GM18861 (cell line): ENCODE results near the gene PAK1.

Source experiments
- ATAC-seq: cut with Tn5 transposase; IDR thresholded peaks from one replicate; pipeline ENCODE4 v1.9.1; 2021; ENCODE audit not compliant: unreplicated experiment

PAK1 gene

DNA sequence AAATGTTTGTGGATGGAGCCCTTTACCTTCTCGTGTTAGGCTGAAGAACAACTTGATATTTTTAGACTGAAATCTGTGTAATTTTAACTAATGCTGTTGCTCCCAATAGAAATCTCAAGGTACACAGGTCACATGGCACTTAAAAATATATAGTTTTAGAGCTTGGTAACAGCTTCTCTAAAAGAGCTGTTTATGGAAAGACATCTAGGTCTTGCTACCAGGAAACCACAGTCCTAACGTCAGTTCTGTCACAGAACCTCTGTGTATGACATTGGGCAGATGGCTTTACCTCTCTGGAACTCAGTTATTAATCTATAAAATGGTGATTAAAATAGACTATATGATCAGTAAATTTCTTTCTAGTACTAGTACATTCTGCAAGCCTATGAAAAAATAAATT is 35.4 kb downstream of the PAK1 start:
- ATAC-seq: peak; percentile 49

DNA sequence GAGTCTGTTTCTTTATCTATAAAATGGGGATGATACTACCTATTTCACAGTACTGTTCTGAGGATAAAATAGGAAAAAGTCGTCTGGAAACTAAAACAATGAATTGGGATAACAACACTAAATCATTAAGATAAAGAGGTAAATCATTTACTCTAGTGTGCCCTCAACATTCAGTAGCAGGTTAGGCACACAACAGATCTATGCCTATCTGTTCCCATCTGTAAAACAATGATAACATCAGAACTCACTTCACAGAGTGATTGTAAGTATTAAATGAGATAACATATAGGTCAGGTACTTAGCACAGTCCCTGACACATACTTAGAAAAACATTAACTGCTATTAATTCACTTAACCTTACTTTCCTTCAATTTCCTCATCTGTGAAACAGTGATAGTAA is 36.9 kb downstream of the PAK1 start:
- no peak for ATAC-seq

DNA sequence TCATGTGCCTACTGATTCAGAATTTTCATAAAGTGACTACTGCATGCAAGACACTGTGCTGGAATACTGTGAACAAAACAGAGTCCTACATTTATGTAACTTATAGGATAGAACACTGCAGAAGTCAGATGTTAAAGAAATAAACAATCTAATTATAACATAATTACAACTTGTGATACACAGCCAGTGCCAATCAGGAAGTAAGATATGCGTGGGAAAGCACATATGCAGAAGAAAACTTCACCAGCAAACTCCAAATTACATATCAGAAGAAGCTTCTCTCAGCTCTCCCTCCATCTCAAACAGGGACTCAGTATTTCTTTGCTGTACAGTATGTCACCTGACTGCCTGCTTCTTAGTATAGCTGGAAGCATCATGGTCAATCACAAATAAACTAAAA is 37.4 kb downstream of the PAK1 start:
- no peak for ATAC-seq

DNA sequence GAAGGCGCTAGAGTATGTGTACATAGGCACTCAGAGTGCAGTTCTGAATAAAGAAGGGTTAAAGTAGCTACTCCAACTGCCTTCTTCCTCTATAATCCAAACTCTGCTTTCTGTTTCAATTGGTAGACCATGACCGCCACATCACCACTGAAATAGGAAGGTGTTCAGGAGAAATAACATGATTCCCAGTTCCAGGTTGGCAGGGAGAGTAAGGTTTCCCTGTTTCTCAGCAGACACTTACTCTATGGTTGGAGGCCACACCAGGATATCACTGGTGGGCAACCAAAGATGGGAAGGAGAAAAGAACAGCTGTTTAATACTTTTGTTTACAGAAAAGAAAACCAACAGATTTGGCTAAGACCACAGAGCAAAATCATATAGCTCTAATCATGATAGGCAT is 37.9 kb downstream of the PAK1 start:
- no peak for ATAC-seq

DNA sequence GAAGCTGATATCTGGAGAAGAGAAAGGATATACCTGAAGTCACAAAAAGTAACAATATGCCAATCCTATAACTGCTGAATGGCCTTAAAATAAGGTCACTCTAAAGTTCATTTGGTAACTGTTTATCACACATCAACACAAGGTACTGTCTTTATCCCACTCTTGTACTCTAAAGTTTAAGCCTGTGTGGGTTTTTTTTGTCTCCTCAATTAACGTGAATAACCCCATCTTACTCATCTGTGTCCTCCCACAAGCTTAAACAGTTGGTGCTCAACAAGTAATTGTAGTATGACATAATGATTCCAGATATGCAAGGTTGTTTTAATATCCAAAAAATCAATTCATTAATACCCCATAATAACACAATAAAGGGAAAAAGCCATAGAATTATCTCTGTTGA is 42.1 kb downstream of the PAK1 start:
- no peak for ATAC-seq

DNA sequence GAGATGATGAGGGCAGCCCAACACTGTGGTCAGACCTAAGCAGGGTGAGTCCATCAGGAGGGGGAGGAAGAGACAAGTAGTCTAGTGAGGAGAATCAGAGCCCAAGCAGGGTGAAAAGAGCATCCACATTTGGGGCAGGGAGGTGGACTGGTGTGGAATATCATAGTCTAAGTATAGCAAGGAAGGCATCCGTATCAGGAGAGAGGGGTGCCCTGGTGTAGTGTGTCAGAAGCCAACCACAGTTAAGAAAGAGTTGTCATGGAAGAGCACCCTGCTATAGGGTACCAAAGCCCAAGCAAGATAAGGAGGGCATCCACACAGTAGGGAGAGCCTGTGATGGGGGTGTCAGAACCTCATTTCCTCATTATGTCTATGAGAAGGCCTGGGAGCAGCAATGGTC is 45.3 kb downstream of the PAK1 start:
- no peak for ATAC-seq

DNA sequence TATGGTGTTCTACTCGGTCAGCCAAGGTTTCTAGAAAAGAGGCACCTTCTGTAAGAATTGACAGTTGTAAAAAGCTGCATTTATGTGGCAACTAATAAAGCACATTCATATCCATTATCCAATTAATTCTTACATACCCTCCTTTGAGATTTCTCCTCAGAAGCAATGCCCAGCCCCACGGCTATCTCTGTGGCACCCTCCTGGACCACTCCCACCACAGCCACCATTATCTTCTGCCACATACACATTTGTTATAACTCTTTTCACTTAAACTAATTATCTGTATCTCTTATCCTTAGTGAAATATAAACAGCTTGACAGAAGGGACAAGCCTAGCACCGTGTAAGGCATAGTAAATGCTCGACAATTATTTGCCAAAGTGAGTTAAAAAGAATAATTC is 48.5 kb downstream of the PAK1 start:
- ATAC-seq: no peak

DNA sequence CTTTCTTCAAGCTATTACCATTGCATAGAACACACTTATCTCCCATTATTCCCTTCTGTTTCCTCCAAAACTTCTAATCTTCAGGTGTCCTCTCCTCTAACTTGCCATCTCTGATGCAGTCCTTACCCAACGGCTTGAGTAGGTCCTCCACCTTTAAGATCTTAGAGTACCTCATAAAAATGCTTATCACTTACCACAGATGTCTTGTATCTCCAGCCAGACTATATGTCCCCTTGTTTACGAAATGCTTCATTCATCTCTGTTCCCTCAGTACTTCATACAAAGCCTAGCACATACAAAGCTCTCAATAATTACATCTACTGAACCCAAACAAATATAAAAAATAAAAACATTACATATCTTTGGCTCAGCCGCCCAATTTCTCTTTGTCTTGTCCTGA is 49.2 kb downstream of the PAK1 start:
- no peak for ATAC-seq

DNA sequence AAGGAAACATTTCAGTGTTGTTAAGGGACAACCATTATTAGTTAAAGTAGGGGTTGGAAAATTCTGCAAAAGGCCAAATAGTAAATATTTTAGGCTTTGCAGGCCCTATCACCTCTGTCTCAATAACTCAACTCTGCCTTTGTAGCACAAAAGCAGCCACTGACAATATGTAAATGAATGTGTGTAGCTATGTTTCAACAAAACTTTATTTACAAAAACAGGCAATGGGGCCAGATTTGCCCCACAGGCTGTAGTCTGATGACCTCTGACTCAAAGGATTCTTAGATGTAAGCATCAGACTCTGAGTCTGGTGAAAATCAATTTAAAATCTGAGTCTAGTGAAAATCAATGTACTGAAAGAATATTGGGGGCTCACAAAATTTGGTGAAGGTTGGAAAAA is 50.3 kb downstream of the PAK1 start:
- ATAC-seq: no peak

DNA sequence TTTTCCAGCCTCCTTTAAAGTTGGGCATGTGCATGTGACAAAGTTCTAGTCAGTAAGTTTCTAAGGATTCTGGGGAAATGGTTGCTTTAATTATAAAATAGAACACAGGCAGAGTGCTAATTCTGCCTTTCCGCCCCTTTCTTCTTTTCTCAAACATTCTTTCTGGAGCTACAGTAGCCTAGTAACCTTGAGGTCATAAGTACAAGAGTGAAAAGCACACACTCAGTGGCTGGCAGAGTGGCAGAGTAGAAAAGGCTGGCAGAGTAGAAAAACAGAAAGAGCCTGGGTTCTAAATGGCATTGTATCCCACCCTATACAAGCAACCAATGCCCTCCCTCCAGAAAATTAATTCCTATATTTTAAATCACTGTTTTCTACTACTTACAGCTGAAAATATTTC is 51.2 kb downstream of the PAK1 start:
- ATAC-seq: no peak

DNA sequence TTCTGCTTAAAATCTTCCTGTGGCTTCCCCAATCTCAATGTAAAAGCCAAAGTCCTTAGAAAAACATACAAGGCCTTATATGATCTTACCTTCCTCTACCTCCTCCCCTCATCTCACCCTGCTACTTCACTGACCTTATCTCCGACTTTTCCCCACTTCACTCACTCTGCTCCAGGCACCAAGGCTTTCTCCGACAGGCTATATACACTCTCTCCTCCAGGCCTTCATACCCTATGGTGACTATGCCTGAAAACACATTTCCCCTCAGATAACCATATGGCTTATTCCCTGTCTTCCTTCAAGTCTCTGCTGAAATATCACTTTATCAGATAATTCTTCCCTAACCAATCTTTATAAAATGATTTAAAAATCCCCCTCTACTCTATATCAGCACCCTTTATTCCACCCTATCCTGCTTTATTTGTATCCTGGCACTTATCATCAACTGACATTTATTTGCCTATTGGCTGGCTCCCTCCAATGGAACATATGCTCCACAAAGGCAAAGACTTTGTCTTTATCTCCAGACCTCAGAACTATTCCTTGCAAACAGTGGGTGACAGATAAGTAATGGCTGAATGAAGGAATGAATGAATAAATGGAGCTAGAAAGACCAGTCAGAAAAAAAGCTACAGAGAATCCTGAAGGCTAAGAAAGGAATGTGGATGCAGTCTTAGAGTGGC is 52.7 kb downstream of the PAK1 start:
- ATAC-seq: no peak

DNA sequence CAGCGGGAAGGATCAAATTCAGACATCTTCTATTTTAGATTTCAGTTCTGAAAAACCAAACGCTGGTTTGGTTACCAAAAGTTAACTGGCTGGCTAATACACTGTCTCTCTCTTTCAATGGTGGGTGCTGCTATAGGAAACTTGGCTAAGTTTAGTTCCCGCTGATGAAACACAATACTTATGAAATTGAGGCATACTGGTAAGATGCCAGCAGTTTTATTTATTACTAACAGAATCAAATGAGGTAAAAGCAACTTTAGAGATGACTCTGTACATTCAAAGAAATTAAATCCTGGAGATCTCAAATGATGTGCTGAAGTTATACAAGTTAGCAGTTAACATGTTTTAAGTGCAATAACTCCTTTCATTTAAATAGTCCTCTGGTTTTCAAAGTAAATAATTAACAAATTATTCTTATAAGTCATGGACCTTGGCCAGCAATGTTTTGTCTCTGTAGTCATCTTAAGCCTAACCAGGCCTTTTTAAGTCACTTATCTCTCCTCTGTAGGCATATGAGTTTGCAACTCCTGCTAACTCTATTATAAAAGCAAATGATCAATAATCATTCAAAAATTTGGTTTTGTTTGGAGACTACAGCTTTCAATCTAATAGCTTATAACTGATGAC is 54.8 kb downstream of the PAK1 start:
- ATAC-seq: peak; percentile 32

DNA sequence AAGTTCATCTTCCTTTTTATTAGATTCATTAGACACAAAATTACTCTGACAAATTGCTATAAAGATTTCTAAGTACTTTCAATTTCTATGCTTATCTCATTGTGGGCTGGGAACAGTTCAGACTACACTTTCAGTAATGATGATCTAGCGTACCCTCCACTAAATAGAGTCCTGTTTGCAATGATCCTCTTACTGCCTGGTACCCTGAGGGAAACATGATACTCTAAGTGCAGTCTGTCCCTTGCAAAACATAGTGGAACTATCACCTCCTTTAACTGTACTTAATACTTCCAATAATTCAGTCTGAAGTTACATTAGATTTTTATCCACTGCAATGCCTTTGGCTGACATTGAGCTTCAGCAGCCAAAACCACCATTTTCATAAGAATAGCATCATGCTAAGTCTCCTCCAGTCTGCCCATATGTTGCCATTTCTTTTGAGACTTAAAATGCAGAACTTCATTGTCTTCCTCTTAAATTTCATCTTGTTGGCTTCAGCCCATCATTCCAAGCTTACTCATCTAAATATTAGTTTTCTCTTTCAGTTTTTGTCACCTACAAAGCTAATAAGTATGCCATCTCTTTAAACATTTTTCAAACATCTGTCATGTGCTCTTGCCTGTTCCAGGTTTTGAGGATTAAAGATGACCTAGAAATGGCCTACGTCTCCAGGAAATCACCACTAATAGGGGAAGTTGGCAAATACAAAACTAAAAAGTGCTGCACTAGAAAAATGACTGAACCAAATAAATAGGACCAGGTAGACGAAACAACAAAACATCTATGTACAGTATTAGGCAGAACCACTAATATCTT is 55.5 kb downstream of the PAK1 start:
- ATAC-seq: peak; percentile 52

DNA sequence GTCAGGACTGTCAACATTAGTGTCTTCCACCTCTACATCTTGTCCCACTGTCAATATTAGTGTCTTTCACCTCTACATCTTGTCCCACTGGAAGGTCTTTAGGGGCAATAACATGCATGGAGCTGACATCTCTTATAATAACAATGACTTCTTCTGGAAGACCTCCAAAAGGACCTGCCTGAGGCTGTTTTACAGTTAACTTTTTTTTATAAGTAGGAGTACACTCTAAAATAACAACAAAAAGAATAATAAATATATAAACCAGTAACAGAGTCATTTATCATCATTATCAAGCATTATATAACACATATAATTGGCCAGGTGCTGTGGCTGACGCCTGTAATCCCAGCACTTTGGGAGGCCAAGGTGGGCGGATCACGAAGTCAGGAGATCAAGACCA is 57.5 kb downstream of the PAK1 start:
- ATAC-seq: no peak

DNA sequence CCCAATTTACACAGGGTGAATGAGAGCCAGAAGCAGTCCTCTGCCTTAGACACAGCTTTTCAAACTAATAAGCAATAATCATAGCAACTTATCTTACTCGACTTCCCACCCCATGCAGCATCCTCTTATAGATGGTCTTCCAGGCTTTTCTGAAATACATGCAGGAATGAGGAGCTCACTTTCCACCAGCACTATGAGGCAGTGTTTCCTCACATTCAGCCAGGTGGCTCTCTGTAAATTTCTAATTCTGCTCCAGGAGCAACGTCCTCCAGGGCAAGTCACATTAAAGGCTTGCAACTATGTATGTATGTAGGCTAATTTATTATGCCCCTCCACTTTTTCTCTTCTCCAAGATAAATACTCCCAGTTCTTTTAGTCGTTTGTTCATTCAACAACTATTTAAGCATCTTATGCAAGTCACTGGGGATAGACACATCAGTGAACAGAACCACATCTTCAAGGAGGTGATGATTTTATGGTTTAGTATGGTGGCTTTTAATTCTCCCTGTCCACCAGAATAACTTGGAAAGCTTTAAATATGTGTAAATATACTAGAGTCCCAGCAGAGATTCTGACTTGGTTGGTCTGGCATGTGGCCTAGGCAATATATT is 59.9 kb downstream of the PAK1 start:
- ATAC-seq: no peak

DNA sequence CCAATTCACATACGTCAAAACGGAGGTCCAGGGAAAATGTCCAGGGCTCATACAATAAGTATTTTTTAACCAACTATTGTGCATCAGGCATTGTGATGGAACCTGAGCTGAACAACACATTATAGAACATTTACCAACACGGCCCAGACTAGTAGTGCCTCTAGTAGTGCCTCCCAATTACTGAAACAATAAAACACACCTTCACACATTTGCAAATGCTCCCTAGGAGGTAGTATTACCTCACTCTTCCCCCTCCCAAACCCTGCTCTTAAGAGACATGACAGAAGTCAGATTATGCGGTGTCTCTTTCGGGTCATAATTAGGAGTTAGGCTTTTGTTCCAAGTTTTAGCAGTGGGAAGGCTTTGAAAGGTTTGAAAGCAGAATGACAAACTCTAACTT is 61.1 kb downstream of the PAK1 start:
- ATAC-seq: no peak

DNA sequence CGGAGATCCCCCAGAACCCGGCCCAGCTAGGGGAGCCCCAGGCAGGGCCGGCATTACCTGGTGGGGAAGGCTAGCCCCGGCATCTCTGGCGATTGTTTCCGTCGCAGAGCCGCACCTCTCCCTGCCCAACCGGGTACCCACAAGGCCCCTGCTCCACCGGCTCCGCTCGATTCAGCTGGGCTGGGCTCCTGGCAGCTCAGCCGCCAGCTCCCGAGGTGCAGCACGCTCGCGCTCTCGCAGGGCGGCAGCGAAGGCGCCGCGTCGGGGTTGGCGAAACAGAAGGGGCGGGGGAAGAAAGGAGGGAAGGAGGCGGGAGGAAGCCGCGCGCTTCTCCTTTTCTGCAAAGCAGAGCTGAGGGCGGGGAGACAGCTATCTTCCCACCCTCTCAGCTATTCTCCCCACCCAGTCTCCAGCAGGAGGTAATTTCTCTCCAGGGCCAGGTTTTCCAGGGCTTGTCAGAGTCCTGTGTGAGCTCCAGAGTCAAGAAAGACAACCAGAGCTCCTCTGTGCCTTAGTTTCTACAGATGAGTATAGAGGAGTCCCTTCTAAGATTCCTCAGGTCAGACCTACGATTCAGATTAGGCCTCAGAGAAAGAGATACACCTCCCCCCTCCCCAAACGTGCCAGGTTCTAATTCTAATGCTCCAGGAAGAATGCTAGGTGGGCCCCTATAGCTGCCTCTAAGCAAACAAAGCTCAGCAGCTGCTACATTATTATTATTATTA is 62.0 kb downstream of the PAK1 start:
- ATAC-seq: peak; percentile 87

DNA sequence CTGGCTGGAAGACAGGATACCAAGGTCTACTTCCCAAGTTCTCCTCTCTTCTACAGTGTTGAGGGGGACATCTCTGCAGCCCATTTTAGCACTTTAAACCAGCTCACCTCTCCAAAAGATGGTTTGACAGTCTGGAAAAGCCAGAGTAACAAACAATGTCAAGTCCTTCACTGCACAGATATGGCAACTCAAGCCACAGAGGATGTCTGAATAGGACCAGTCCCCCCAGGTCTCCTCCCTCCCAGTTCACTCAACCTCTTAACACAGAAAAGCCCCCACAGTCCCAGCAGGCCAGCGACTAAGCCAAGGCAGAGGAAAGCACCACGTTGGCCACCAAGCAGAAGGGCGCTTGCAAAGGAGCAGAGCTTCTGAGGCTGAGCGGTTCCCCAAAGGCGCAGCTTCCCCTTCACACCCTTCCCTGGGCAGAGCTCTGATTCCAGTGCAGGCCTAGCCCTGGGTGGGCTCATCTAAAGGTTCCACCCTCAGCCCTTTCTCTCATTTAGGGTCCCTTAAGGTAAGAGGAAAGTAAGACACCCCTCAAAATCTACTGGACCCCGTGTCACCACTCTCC is 62.7 kb downstream of the PAK1 start:
- ATAC-seq: peak; percentile 23

DNA sequence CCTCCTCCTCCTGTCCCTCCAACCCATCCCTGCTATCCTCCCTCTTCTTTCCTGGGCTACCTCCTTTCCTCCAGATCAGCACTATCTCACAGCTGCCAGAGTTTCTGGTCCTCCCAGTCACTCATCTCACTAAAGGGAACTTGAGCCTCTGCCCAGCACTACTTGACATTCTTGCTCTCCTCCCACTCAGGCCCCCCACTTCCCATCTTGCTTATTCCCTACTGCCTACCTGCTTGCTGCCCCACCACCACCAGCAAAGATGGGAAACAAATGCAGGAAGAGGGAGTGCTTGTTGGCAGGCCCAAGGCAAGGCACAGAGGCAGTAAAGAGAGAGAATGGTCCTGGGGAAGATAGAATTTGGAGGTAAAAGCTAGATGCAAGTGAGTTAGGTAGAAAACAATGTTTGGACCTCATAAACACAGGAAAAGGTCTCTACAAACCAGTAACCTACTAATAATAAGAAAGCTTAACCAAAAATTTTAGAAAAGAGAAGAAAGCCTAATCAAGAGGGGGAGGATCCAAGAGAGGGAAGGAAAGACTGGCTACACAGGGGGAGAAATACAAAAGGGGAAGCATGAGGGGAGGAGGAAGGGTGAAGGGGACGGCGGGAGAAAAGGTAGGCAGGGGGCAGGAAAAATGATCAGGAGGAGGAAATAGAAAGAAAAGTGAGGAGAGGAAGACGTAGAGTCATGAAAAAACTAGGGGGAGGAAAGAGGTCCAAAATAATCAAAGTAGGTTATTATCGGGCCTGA is 63.6 kb downstream of the PAK1 start:
- no peak for ATAC-seq

DNA sequence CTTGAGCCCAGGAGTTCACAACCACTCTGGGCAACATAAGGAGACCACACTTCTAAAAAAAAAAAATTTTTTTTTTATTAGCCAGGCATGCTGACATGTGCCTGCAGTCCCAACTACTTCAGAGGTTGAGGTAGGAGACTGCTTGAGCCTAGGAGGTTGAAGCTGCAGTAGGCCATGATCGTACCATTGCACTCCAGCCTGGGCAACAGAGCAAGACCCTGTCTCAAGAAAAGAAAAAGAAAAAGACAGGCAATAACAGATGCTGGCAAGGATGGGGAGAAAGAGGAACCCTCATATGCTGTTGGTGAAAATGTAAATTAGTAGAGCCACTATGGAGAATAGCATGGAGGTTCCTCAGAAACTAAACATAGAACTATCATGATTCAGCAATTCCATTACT is 64.8 kb downstream of the PAK1 start:
- ATAC-seq: no peak
